ENCODE results near the gene ATCAY. TPM values are rescaled to one million over a fixed set of nuclear protein-coding genes. Genes with fewer than 3 reads are reported as not detected.
"Not testable (repeated sequence)": the region's sequence is repeated elsewhere in the genome, so short reads cannot be mapped to it uniquely, and the experiment has no call there.

Gene ATCAY
- total RNA-seq, 2 donors from 2014 or later: not detected

- H3K4me1 ChIP-seq (ENCODE audit: control insufficient read depth in 1 of 2, low read depth in 2 of 2): no peaks in the 10 kb centered on the region
- H3K27me3 ChIP-seq (replicated peaks; ENCODE audit: insufficient read depth): peaks cover 6% of the 10 kb centered on the region
- no peaks in the 10 kb centered on the region for H3K36me3 ChIP-seq
- no peak for DNase-seq (ENCODE audit: low spot score)
- H3K9me3 ChIP-seq: no peaks in the 10 kb centered on the region
- no peak overlapping the region for H3K27ac ChIP-seq
- H3K4me3 ChIP-seq: no peak overlapping the region
- TF ChIP-seq, protein P1, sequence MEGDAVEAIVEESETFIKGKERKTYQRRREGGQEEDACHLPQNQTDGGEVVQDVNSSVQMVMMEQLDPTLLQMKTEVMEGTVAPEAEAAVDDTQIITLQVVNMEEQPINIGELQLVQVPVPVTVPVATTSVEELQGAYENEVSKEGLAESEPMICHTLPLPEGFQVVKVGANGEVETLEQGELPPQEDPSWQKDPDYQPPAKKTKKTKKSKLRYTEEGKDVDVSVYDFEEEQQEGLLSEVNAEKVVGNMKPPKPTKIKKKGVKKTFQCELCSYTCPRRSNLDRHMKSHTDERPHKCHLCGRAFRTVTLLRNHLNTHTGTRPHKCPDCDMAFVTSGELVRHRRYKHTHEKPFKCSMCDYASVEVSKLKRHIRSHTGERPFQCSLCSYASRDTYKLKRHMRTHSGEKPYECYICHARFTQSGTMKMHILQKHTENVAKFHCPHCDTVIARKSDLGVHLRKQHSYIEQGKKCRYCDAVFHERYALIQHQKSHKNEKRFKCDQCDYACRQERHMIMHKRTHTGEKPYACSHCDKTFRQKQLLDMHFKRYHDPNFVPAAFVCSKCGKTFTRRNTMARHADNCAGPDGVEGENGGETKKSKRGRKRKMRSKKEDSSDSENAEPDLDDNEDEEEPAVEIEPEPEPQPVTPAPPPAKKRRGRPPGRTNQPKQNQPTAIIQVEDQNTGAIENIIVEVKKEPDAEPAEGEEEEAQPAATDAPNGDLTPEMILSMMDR (IDR thresholded peaks at IDR 0.05): no peak
- ATAC-seq (ENCODE audit: insufficient number of reproducible peaks, low FRiP score, low read depth): no peak
These were observed 1.5 kb downstream of the ATCAY start for GRCh38 chr19:3882041-3882384.

DNA sequence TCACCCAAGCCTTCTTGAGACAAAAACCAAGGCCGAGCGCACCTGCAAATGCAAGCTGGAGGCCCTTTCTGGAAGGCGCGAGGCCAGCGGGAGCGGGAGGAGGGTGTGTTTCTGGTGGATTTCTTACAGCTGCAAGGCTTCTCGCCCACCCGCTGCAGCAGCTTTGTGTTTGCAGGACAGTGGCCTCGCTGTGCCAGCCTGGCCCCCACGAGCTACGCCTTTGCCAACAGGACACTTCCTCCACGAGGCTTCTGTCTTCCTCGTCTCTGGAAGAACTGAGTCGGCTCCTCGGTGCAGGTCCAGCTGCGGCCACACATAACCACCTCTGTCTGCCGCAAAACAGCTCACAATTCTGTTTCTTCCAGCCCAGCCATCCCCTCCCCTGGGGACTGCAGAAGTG is 10.1 kb downstream of the ATCAY start:
- Histone ChIP-seq H3K36me3 (no peaks in the 10 kb centered on the region), H3K4me3 (no peak overlapping the region), H3K27me3 (replicated peaks; ENCODE audit: insufficient read depth) (no peaks in the 10 kb centered on the region), H3K9me3 (no peaks in the 10 kb centered on the region), H3K27ac (no peak overlapping the region), H3K4me1 (ENCODE audit: control insufficient read depth in 1 of 2, low read depth in 2 of 2) (no peaks in the 10 kb centered on the region)
- TF ChIP-seq, protein P1 (IDR thresholded peaks at IDR 0.05): no peak
- no peak for ATAC-seq (ENCODE audit: insufficient number of reproducible peaks, low FRiP score, low read depth)
- DNase-seq (ENCODE audit: low spot score): no peak

GRCh38 chr19:3893509-3894179 is 13.2 kb downstream of the ATCAY start:
- ATAC-seq (ENCODE audit: insufficient number of reproducible peaks, low FRiP score, low read depth) (no peak), DNase-seq (ENCODE audit: low spot score) (no peak)
- Histone ChIP-seq H3K27me3 (replicated peaks; ENCODE audit: insufficient read depth) (no peaks in the 10 kb centered on the region), H3K9me3 (no peaks in the 10 kb centered on the region), H3K27ac (no peak overlapping the region), H3K4me3 (no peak overlapping the region), H3K36me3 (no peaks in the 10 kb centered on the region), H3K4me1 (ENCODE audit: control insufficient read depth in 1 of 2, low read depth in 2 of 2) (no peaks in the 10 kb centered on the region)
- TF ChIP-seq, protein P1 (IDR thresholded peaks at IDR 0.05): no peak

GRCh38 chr19:3894959-3895358 is 14.5 kb downstream of the ATCAY start:
- H3K27me3 ChIP-seq (replicated peaks; ENCODE audit: insufficient read depth); H3K4me3 ChIP-seq; ATAC-seq (ENCODE audit: insufficient number of reproducible peaks, low FRiP score, low read depth): not testable (repeated sequence)

GRCh38 chr19:3895788-3896187 is 15.3 kb downstream of the ATCAY start:
- no peak for ATAC-seq (ENCODE audit: insufficient number of reproducible peaks, low FRiP score, low read depth)
- Histone ChIP-seq H3K4me1 (ENCODE audit: control insufficient read depth in 1 of 2, low read depth in 2 of 2) (peaks cover 0 to 6% of the 10 kb centered on the region in 2 donors), H3K36me3 (no peaks in the 10 kb centered on the region), H3K9me3 (no peaks in the 10 kb centered on the region), H3K27me3 (replicated peaks; ENCODE audit: insufficient read depth) (no peaks in the 10 kb centered on the region), H3K27ac (no peak overlapping the region), H3K4me3 (no peak overlapping the region)
- TF ChIP-seq, protein P1 (IDR thresholded peaks at IDR 0.05): no peak
- DNase-seq (ENCODE audit: low spot score): no peak

More at GRCh38 chr19:3894959-3895358, 14.5 kb downstream of the ATCAY start:
- not testable (repeated sequence) for H3K36me3 ChIP-seq; H3K9me3 ChIP-seq; H3K4me1 ChIP-seq (ENCODE audit: control insufficient read depth in 1 of 2, low read depth in 2 of 2); DNase-seq (ENCODE audit: low spot score); H3K27ac ChIP-seq

DNA sequence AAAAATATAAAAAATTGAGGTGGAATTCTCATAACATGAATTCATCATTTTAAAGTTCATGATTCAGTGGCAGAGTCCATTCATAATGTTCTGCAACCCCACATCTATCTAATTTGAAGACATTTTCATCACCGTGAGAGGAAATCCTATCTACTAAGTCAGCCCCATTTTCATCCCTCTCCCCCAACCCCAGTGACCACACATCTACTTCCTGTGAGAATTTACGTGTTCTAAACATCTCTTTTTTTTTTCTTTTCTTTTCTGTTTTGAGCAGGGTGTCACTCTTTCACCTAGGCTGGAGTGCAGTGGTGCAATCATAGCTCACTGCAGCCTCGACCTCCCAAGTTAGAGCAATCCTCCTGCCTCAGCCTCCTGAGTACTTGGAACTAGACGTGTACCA is 17.5 kb downstream of the ATCAY start:
- Histone ChIP-seq H3K4me3 (no peak overlapping the region), H3K27ac (no peak overlapping the region), H3K4me1 (ENCODE audit: control insufficient read depth in 1 of 2, low read depth in 2 of 2) (peaks cover 0 to 6% of the 10 kb centered on the region in 2 donors), H3K36me3 (no peaks in the 10 kb centered on the region), H3K27me3 (replicated peaks; ENCODE audit: insufficient read depth) (no peaks in the 10 kb centered on the region), H3K9me3 (no peaks in the 10 kb centered on the region)
- DNase-seq (ENCODE audit: low spot score) (no peak), ATAC-seq (ENCODE audit: insufficient number of reproducible peaks, low FRiP score, low read depth) (no peak)
- TF ChIP-seq, protein P1 (IDR thresholded peaks at IDR 0.05): no peak

Measured in thoracic aorta (tissue), 2 donors.